Embryonic facial prominence (tissue), 1 donor: ENCODE measurements around the gene SEMA3F.

ENCODE experiments used
- DNase-seq: peaks from one replicate; pipeline ENCODE4 v3.0.0-alpha.2; 2016; ENCODE audit errors: extremely low spot score

The SEMA3F gene

GRCh38 chr3:50154840-50155490, at the start of gene SEMA3F:
Gene SEMA3F (plus strand): TSS chr3:50155324. CDS start chr3:50159623, 4,299 bp downstream.
- DNase-seq: no peak

- no peak for DNase-seq
Observed at GRCh38 chr3:50111757-50112156, 43.4 kb upstream of the SEMA3F start.

GRCh38 chr3:50112462-50112861, 42.7 kb upstream of the SEMA3F start:
- no peak for DNase-seq

- DNase-seq: no peak
Observed at GRCh38 chr3:50117120-50117519, 38.0 kb upstream of the SEMA3F start.

GRCh38 chr3:50118237-50118636, 36.9 kb upstream of the SEMA3F start:
- DNase-seq: no peak

- no peak for DNase-seq
Observed at GRCh38 chr3:50119786-50120185, 35.3 kb upstream of the SEMA3F start.

- DNase-seq: no peak
Observed at GRCh38 chr3:50120364-50121071, 34.6 kb upstream of the SEMA3F start.

GRCh38 chr3:50121072-50122032, 33.8 kb upstream of the SEMA3F start:
- DNase-seq: peak; percentile 60

GRCh38 chr3:50122071-50122470, 33.1 kb upstream of the SEMA3F start:
- no peak for DNase-seq

- no peak for DNase-seq
Observed at GRCh38 chr3:50122661-50123391, 32.3 kb upstream of the SEMA3F start.

GRCh38 chr3:50123394-50124051, 31.6 kb upstream of the SEMA3F start:
- DNase-seq: no peak

GRCh38 chr3:50124052-50124799, 30.9 kb upstream of the SEMA3F start:
- peak; percentile 46 for DNase-seq

- DNase-seq: no peak
Observed at GRCh38 chr3:50124800-50125178, 30.3 kb upstream of the SEMA3F start.

- no peak for DNase-seq
Observed at GRCh38 chr3:50125541-50126286, 29.4 kb upstream of the SEMA3F start.

GRCh38 chr3:50126287-50127211, 28.6 kb upstream of the SEMA3F start:
- no peak for DNase-seq

- DNase-seq: no peak
Observed at GRCh38 chr3:50127251-50127691, 27.9 kb upstream of the SEMA3F start.

- no peak for DNase-seq
Observed at GRCh38 chr3:50128001-50128400, 27.1 kb upstream of the SEMA3F start.

GRCh38 chr3:50130436-50130835, 24.7 kb upstream of the SEMA3F start:
- DNase-seq: no peak
